ENCODE measurements around the gene TAF4.

The TAF4 gene

GRCh38 chr20:62051144-62051543 lies 14.5 kb downstream of the TAF4 start:
- no peak for TF ChIP-seq CTCF (IDR thresholded peaks at IDR 0.05; ENCODE audit: borderline replicate concordance, insufficient read depth, low read depth, low read length)
- no peak overlapping the region for H3K4me3 ChIP-seq (ENCODE audit: low read depth, low read length)

GRCh38 chr20:62050166-62051120 lies 15.2 kb downstream of the TAF4 start:
- H3K4me3 ChIP-seq (ENCODE audit: low read depth, low read length), result no peak overlapping the region
- no peak for TF ChIP-seq CTCF (IDR thresholded peaks at IDR 0.05; ENCODE audit: borderline replicate concordance, insufficient read depth, low read depth, low read length)

- TF ChIP-seq CTCF (IDR thresholded peaks at IDR 0.05; ENCODE audit: borderline replicate concordance, insufficient read depth, low read depth, low read length), result no peak
Measured at GRCh38 chr20:62049342-62050165, 16.1 kb downstream of the TAF4 start.

GRCh38 chr20:62048821-62049291 lies 16.8 kb downstream of the TAF4 start:
- H3K4me3 ChIP-seq (ENCODE audit: low read depth, low read length), result no peak overlapping the region
- no peak for TF ChIP-seq CTCF (IDR thresholded peaks at IDR 0.05; ENCODE audit: borderline replicate concordance, insufficient read depth, low read depth, low read length)

More at GRCh38 chr20:62049342-62050165, 16.1 kb downstream of the TAF4 start:
- H3K4me3 ChIP-seq (ENCODE audit: low read depth, low read length), result no peak overlapping the region

GRCh38 chr20:62048346-62048761 lies 17.3 kb downstream of the TAF4 start:
- H3K4me3 ChIP-seq (ENCODE audit: low read depth, low read length), result no peak overlapping the region
- no peak for TF ChIP-seq CTCF (IDR thresholded peaks at IDR 0.05; ENCODE audit: borderline replicate concordance, insufficient read depth, low read depth, low read length)

- no peak overlapping the region for H3K4me3 ChIP-seq (ENCODE audit: low read depth, low read length)
- TF ChIP-seq CTCF (IDR thresholded peaks at IDR 0.05; ENCODE audit: borderline replicate concordance, insufficient read depth, low read depth, low read length), result no peak
Measured at GRCh38 chr20:62047666-62048345, 17.9 kb downstream of the TAF4 start.
